GM19043 (cell line): ENCODE results near the gene ABHD14A.

Source experiments
- ATAC-seq: cut with Tn5 transposase; IDR thresholded peaks from one replicate; pipeline ENCODE4 v1.9.1; 2021; ENCODE audit warnings: low read depth; ENCODE audit not compliant: unreplicated experiment

ABHD14A gene

GRCh38 chr3:51968883-51969678 lies 5.8 kb upstream of the ABHD14A start:
- no peak for ATAC-seq

DNA sequence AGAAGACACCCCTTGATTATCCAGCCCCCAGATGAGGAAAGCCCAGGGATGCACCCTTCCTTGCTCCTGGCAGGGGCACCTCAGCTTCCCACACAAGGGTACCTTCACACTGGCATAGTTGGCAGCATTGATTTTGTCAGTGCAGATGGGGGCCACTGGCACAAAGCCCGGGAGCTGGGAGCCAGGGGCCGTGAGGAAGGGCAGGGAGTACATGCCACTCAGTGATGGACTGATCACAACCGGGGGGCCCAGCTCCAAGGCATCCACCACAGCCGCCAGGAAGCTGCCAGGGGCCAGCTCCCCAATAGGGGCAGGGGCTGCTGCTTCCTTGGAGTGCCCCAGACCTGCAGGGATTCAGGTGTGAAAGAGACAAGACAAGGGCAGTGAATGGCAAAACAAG lies 5.0 kb upstream of the ABHD14A start:
- no peak for ATAC-seq

- no peak for ATAC-seq
These were observed 4.1 kb upstream of the ABHD14A start for GRCh38 chr3:51970606-51971300.

GRCh38 chr3:51971350-51971749 lies 3.5 kb upstream of the ABHD14A start:
- no peak for ATAC-seq

DNA sequence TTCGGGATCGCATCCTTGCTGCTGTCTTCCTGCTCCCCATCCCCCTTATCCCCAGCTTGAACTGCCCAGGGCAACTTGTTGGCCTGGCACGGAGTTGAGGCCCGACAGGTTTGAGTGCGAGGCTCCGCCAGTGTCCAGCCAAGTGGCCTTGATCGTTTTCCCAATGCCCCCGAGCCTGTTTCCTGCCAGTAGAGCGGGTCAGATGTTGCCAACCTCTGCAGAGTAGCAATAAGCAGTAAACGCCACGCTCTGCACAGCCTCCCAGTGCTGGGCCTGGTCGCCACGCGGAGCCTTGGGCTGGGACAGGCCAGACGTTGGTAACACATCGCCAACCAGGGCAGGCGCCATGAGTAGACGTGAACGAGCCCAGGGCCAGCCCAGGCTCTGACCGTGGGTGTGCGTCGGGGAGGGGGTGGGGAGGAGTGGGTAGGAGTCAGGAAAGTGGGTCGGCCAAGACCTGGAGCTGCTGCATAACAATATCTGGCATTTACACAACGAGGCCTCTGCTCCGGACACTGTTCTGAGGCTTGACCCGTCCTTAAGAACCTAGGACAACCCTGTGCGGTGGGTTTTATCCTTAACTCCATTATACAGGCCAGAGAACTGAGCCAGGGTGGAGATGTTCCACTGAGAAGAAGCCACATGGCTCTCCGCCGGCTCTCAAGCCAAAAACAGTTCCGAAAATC lies 444 bp upstream of the ABHD14A start:
- ATAC-seq = no peak

DNA sequence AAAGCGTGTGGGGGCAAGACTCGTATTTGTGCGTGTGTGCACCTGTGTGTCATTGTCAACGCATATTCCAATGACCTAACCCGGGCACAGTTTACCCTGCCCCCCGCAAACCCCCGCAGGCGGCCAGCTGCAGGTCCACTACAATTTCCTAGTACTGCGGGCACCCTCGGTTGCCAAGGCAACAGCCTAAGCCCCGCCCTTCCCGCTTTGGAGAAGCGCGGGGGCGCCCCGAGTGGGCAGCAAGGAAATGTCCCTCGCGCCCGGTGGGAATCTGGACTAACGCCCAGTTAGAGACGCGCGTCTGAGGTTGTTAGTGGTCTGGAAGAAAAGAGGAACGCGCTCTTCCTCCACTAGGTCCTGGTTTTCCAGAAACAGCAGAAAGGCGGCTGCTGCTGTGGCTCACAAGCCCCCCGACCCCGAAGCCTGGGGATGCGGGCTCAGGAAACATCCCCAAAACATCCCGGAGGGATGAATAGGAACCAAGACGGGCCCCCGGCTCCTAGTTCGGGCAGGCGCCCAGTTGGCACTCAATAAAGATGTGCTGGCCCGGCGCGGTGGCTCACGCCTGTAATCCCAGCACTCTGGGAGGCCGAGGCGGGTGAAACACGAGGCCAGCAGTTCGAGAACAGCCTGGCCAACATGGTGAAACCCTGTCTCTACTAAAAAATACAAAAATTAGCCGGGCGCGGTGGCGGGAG lies 1.1 kb downstream of the ABHD14A start:
- ATAC-seq = no peak

- ATAC-seq = no peak
These were observed 2.7 kb downstream of the ABHD14A start for GRCh38 chr3:51977446-51978142.

DNA sequence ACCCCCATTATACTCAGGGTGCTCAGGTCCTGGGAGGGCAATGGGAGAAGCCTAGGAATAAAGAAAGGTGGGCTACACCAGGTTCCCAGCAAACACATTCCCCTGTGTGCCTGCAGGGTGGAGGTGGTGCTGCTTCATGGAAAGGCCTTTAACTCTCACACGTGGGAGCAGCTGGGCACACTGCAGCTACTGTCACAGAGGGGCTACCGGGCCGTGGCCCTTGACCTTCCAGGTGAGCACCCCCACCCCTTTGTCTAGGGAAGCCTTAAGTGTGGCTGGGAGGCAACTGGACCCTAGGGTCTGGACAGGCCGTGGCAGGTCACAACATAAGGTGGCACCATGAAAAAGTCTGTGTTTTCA lies 3.3 kb downstream of the ABHD14A start:
- no peak for ATAC-seq

DNA sequence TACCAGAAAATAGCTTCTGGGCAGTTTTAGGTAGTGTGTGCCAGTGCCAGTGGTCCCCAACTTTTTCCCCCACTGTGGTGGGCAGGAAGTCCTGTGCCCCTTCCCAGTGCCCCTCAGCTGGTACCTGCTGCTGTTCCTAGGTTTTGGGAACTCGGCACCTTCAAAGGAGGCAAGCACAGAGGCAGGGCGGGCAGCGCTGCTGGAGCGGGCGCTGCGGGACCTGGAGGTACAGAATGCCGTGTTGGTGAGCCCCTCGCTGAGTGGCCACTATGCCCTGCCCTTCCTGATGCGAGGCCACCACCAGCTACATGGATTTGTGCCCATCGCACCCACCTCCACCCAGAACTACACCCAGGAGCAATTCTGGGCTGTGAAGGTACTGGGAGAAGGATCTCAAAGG lies 5.4 kb downstream of the ABHD14A start:
- no peak for ATAC-seq

GRCh38 chr3:51982352-51982837 lies 7.5 kb downstream of the ABHD14A start:
- ATAC-seq = peak; percentile 43

DNA sequence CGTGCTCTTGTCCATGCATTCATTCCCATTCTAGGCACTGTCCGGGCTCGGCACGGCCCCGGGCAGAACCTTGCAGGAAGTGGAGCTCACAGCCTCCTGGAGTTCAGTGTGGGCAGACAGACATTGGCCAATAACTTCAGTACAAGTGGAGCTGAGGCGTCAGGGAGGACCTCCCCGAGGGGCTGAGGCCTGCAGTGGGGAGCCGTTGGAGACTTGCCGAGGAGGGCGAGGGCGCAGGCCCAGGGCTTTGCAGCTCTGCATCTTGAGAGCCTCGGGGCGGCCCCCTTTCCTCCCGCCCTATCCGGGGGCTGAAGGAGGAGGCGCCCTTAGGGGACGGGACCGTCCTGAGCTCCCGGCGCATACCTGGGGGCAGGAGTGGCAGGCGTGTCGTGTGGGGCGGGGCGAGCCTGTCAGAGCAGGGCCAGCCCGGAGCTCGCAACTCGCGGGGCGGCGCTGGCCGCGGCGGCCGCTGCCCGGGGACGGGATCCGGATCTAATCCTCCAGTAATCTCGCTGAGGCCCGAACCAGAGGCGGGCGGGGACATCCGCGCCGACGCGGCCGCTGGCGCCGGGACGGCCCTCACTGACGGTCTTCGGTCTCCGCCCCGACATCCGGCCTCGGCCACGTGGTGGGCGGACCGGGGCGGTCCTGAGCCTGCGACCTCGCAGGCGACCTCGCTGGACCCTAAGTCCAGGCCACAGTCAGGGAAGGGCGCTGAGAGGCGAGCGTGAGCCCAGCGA lies 8.1 kb downstream of the ABHD14A start, which contains the start of gene ACY1:
TSS of gene ACY1 (plus strand) at position 698 of the 740 bp plus-strand sequence. CDS start 530 bp downstream, outside the sequence.
- ATAC-seq = peak; percentile 70

GRCh38 chr3:51983578-51984268 lies 8.9 kb downstream of the ABHD14A start:
- no peak for ATAC-seq

GRCh38 chr3:51984269-51984647 lies 9.4 kb downstream of the ABHD14A start:
- no peak for ATAC-seq

- ATAC-seq = no peak
These were observed 10.2 kb downstream of the ABHD14A start for GRCh38 chr3:51985063-51985462.

DNA sequence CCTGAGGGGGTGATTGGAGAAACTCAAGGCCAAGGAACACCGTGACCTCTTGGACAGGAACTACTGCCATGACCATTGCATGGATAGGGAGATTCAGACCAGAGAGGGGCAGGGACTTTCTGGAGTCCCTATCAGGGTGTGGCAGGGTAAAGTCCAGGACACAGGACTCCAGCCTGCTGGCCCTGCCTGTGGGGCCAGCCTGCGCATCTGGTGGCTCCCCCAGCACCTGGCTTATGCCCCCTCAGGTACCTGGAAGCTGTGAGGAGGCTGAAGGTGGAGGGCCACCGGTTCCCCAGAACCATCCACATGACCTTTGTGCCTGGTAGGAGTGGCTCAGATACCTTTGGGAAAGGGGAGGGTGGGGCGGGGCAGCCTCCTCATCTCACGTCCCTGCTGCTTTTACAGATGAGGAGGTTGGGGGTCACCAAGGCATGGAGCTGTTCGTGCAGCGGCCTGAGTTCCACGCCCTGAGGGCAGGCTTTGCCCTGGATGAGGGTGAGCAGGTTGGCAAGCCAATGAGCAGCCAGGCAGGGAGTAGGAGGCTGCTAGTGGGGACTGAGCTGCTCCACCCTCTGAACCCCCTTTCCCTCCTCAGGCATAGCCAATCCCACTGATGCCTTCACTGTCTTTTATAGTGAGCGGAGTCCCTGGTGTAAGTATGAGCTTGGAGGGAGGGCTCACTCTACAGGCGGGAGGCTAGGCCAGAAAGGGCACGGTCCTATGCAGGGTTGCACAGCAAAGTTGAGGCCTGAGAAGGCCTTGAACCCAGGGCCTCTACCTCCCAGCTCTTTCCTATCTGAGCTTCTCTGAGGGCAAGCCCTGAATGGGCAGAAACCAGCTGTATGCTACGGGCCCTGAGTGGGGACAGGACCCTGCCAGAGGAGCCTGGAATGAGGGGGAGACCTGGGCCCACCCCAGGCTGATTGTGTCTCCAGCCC lies 11.4 kb downstream of the ABHD14A start:
- no peak for ATAC-seq

DNA sequence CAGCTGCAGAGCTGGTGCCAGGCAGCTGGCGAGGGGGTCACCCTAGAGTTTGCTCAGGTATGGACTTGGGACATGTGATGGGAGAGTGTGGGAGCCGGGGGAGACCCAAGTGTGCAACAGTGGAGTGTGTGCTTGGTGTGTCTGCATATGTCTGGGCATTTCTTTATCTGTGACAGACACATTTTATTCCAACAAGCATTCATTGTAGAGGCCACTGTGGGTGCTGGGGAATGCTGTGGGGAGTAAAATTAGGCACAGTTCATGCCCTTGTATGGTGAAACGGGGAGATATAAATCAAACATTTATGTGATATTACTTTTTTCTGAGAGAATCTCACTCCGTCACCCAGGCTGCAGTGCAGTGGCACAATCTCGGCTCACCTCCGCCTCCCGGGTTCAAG lies 12.7 kb downstream of the ABHD14A start:
- no peak for ATAC-seq

DNA sequence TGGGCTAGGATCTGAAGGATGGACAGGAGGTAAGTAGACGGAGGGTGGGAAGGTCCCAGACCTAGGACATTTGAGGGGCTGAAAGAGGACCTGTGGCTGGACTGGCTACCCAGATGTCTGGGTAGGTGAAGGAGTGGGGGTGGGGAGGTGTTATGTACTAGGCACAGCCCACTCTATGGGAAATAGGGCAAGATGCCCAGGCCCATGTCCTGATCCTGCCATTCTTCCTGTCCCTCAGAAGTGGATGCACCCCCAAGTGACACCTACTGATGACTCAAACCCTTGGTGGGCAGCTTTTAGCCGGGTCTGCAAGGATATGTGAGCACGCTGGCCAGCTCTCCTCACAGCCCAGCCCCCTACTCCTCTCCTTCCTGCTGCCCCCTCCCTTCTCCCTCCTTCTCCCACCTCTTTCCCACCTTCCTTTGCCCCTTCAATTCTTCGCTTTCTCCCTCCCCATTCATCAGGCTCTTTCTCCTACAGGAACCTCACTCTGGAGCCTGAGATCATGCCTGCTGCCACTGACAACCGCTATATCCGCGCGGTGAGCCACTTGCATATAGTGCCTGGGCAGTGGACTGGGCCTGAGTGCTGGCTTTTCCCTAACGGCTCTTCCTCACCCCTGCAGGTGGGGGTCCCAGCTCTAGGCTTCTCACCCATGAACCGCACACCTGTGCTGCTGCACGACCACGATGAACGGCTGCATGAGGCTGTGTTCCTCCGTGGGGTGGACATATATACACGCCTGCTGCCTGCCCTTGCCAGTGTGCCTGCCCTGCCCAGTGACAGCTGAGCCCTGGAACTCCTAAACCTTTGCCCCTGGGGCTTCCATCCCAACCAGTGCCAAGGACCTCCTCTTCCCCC lies 13.7 kb downstream of the ABHD14A start:
- no peak for ATAC-seq
